SU-DHL-6 (cell line): ENCODE results near the gene LUZP1.

Experiments used
- H2AFZ ChIP-seq: fragments of 200-600 bp; sonication (generic); 2 replicates; pipeline ENCODE4 v1.6.1; 2014; ENCODE audit warnings: low read depth, mild to moderate bottlenecking, moderate library complexity, mixed read lengths, antibody characterized with exemption, low read length; ENCODE audit not compliant: severe bottlenecking
- H3F3A ChIP-seq: fragments of 200-600 bp; shearing (Covaris generic); 2 replicates; pipeline ENCODE4 v1.6.0; 2016; ENCODE audit warnings: antibody characterized with exemption, mild to moderate bottlenecking; ENCODE audit not compliant: insufficient read depth
- H3K27ac ChIP-seq: fragments of 200-600 bp; sonication (generic); 2 replicates; pipeline ENCODE4 v1.5.1; 2016; ENCODE audit warnings: low read depth, mild to moderate bottlenecking, low read length, moderate library complexity, mixed read lengths
- H3K27me3 ChIP-seq: fragments of 200-600 bp; sonication (generic), shearing (Covaris generic); 2 replicates; pipeline ENCODE4 v1.6.0; 2014; ENCODE audit warnings: mild to moderate bottlenecking, low read length
- H3K36me3 ChIP-seq: fragments of 200-600 bp; sonication (generic); 2 replicates; pipeline ENCODE4 v1.6.1; 2014; ENCODE audit warnings: mild to moderate bottlenecking, low read length, mixed read lengths
- H3K4me2 ChIP-seq: fragments of 300-600, 200-600 bp; shearing (Covaris generic), sonication (generic); 2 replicates; pipeline ENCODE4 v1.6.0; 2014; ENCODE audit warnings: low read length, low read depth, mild to moderate bottlenecking; ENCODE audit not compliant: poor library complexity, severe bottlenecking
- H3K4me3 ChIP-seq: fragments of 200-600 bp; sonication (generic); 2 replicates; pipeline ENCODE4 v1.5.1; 2014; ENCODE audit warnings: antibody characterized with exemption, low read length, mild to moderate bottlenecking, mixed read lengths; ENCODE audit not compliant: insufficient read depth, poor library complexity, severe bottlenecking
- H3K79me2 ChIP-seq: fragments of 200-600 bp; sonication (generic); 2 replicates; pipeline ENCODE4 v1.6.1; 2014; ENCODE audit warnings: mild to moderate bottlenecking, low read length, moderate library complexity; ENCODE audit not compliant: insufficient read depth
- H3K9ac ChIP-seq: fragments of 200-600 bp; sonication (generic); 2 replicates; pipeline ENCODE4 v1.7.0; 2014; ENCODE audit warnings: mild to moderate bottlenecking, low read length
- H3K9me2 ChIP-seq: fragments of 200-600 bp; sonication (generic); replicated peaks from 2 replicates; pipeline ENCODE4 v1.6.1; 2014; ENCODE audit warnings: low read length; ENCODE audit not compliant: insufficient read depth
- H3K9me3 ChIP-seq: fragments of 200-600 bp; sonication (generic); 2 replicates; pipeline ENCODE4 v1.6.1; 2014; ENCODE audit warnings: low read length, mixed read lengths; ENCODE audit not compliant: insufficient read depth
- H4K20me1 ChIP-seq: fragments of 200-600 bp; sonication (generic); 2 replicates; pipeline ENCODE4 v1.6.1; 2014; ENCODE audit warnings: low read depth, mild to moderate bottlenecking, antibody characterized with exemption, low read length, moderate library complexity, mixed read lengths
- CTCF ChIP-seq: fragments of 200-600 bp; sonication (generic); IDR thresholded peaks from one replicate; pipeline ENCODE4 v1.5.1; 2017; ENCODE audit warnings: antibody characterized with exemption, mild to moderate bottlenecking, low read length, moderate library complexity; ENCODE audit not compliant: insufficient read depth, poor library complexity, severe bottlenecking
- EZH2phosphoT487 ChIP-seq: fragments of 200-600 bp; sonication (generic), shearing (Covaris generic); conservative IDR thresholded peaks from 2 replicates; pipeline ENCODE4 v1.6.1; 2018; ENCODE audit warnings: mild to moderate bottlenecking, antibody characterized with exemption, low read length, moderate library complexity, mixed read lengths

The LUZP1 gene

GRCh38 chr1:23152966-23153684, 15.5 kb downstream of the LUZP1 start:
- TF ChIP-seq CTCF (no peak), EZH2phosphoT487 (no peak)
- H4K20me1 ChIP-seq, result no peaks in the 10 kb centered on the region

DNA sequence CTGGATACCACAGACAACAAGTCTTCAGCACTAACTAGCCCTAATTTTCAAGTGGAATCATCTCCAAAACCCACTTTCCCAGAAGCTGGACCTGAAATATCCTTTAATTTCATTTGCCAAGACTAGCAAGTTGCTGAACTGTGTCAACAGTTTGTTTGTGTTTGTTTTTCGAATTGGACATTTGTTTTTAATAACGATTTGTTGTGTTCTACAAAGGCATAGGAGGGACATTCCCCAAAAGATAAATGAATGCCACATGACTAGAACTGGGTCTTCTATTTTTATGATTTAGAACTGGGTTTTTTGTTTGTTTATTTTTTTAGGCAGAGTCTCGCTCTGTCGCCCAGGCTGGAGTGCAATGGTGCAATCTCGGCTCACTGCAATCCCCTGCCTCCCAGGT, 17.9 kb downstream of the LUZP1 start:
- no peaks in the 10 kb centered on the region for H3K9me2 ChIP-seq
- no peaks in the 10 kb centered on the region for H4K20me1 ChIP-seq
- no peak overlapping the region for H3K9ac ChIP-seq
- no peaks in the 10 kb centered on the region for H3K9me3 ChIP-seq
- H3K4me3 ChIP-seq, result no peak overlapping the region
- H3K27ac ChIP-seq, result no peak overlapping the region
- no peaks in the 10 kb centered on the region for H3K79me2 ChIP-seq
- H3F3A ChIP-seq, result no peaks in the 10 kb centered on the region
- no peak overlapping the region for H2AFZ ChIP-seq
- no peak for TF ChIP-seq EZH2phosphoT487
- TF ChIP-seq CTCF, result no peak
- H3K27me3 ChIP-seq, result no peaks in the 10 kb centered on the region
- no peaks in the 10 kb centered on the region for H3K36me3 ChIP-seq
- H3K4me2 ChIP-seq, result no peak overlapping the region

More at GRCh38 chr1:23152966-23153684, 15.5 kb downstream of the LUZP1 start:
- H2AFZ ChIP-seq, result no peak overlapping the region
- no peaks in the 10 kb centered on the region for H3F3A ChIP-seq
- H3K79me2 ChIP-seq, result no peaks in the 10 kb centered on the region
- H3K4me2 ChIP-seq, result no peak overlapping the region
- H3K27ac ChIP-seq, result no peak overlapping the region
- H3K9ac ChIP-seq, result no peak overlapping the region
- no peaks in the 10 kb centered on the region for H3K9me2 ChIP-seq
- no peaks in the 10 kb centered on the region for H3K36me3 ChIP-seq
- H3K27me3 ChIP-seq, result no peaks in the 10 kb centered on the region
- H3K9me3 ChIP-seq, result no peaks in the 10 kb centered on the region
- no peak overlapping the region for H3K4me3 ChIP-seq

DNA sequence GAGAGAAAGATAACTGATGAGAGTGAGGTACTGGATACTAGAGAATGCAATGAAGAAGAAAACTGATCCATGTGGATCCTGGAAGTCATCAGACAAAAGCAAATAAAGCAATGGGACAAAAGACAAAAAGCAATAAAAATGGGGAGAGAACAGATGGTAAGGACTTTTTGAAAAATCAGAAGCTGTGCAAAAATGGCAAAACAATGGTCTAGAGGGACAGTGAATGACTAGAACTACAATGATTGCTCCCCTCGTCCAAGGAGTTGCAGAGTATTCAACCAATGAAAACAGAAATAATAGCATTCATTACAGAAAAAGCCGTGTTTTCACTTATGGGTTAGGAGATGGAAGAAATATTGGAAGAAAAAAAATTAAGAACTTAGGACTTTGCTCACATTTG, 18.5 kb downstream of the LUZP1 start:
- Histone ChIP-seq H3K9me2 (no peaks in the 10 kb centered on the region), H3K79me2 (no peaks in the 10 kb centered on the region)

More for the DNA sequence above, 18.5 kb downstream of the LUZP1 start:
- Histone ChIP-seq H3K27me3 (no peaks in the 10 kb centered on the region), H2AFZ (no peak overlapping the region), H3K9ac (no peak overlapping the region), H3F3A (no peaks in the 10 kb centered on the region), H4K20me1 (no peaks in the 10 kb centered on the region), H3K36me3 (no peaks in the 10 kb centered on the region), H3K4me2 (no peak overlapping the region), H3K4me3 (no peak overlapping the region), H3K9me3 (no peaks in the 10 kb centered on the region), H3K27ac (no peak overlapping the region)
- TF ChIP-seq CTCF (no peak), EZH2phosphoT487 (no peak)
